DMS 273 (cell line): ENCODE data around the gene ZNF627.
"Not testable (repeated sequence)": the region's sequence is repeated elsewhere in the genome, so short reads cannot be mapped to it uniquely, and the experiment has no call there.

Experiments
- DNase-seq: peaks from one replicate; lab custom pipeline; 2025; ENCODE audit not compliant: unreplicated experiment; lab: John Stamatoyannopoulos, UW

ZNF627 gene

GRCh38 chr19:11597202-11598102 is at the start of gene ZNF627:
TSS of gene ZNF627 (plus strand) at chr19:11597483. CDS start at chr19:11597628, 145 bp downstream.
- peak; percentile 99 for DNase-seq

- no peak for DNase-seq
These were observed 49.2 kb upstream of the ZNF627 start for GRCh38 chr19:11547929-11548700.

DNA sequence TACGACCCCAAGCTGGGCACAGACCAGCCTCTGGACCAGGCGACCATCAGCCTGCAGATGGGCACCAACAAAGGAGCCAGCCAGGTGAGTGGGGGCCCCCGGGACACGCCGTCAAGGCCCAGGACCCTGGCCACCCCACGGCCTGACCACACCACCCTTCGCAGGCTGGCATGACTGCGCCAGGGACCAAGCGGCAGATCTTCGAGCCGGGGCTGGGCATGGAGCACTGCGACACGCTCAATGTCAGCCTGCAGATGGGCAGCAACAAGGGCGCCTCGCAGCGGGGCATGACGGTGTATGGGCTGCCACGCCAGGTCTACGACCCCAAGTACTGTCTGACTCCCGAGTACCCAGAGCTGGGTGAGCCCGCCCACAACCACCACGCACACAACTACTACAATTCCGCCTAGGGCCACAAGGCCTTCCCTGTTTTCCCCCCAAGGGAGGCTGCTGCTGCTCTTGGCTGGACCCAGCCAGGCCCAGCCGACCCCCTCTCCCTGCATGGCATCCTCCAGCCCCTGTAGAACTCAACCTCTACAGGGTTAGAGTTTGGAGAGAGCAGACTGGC is 47.8 kb upstream of the ZNF627 start:
- no peak for DNase-seq

DNA sequence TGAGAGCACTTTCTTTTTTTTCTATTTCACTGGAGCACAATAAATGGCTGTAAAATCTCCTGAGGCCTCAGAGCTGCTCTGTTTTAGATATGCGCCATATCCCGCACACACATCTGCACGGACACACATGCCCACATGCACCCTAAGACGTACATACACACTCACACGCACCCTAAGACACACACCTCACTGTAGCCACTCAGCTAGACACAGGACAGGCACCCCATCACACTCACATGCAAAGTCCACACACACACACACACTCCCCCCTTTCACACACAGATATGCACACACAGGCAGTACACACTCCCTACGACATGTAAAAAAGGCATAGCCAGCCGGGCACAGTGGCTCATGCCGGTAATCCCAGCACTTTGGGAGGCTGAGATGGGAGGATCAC is 47.0 kb upstream of the ZNF627 start:
- no peak for DNase-seq

- DNase-seq, result peak; percentile 76
These were observed 45.6 kb upstream of the ZNF627 start for GRCh38 chr19:11551603-11552235.

DNA sequence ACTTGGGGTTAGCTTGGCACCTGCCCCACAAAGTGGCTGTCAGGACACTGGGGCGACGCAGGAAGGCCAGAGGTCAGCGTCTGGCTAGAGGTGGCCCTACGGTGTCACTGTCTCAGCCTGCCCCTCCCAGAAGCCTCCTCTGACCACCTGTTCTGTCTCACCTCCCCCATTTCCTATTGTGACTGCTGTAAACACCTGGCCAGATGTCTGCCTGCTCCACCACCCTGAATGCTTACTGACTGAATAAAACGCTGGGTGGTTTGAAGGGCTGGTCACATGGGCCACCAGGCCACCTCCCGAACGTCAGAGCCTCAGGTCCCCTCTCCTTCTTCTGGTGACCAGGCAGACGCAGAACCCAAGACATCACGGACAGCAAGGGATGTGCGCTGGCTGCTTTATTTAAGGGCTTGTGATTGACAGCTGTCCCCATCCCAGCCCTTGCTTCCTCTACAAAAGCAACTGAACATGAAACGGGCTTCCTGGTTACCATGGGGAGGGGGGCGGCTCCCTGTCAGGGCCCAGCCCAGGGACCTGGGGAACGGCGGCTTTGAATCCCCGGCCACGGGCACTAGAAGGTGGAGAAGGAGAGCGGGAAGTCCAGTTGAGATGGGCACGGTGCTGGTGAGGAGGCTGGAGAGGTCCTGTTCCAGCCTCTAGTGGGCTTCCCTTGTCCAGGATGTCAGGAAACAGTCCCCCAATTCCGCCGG is 44.5 kb upstream of the ZNF627 start:
- DNase-seq, result no peak

GRCh38 chr19:11554160-11554559 is 43.1 kb upstream of the ZNF627 start:
- DNase-seq, result no peak

GRCh38 chr19:11555246-11555645 is 42.0 kb upstream of the ZNF627 start:
- DNase-seq, result no peak

- DNase-seq, result no peak
These were observed 40.5 kb upstream of the ZNF627 start for GRCh38 chr19:11556634-11557420.

GRCh38 chr19:11558881-11559828 is 38.1 kb upstream of the ZNF627 start, which contains the start of gene ELOF1:
TSS of gene ELOF1 (minus strand) at chr19:11559230. CDS start at chr19:11554347, 4,883 bp downstream.
- DNase-seq, result peak; percentile 99

DNA sequence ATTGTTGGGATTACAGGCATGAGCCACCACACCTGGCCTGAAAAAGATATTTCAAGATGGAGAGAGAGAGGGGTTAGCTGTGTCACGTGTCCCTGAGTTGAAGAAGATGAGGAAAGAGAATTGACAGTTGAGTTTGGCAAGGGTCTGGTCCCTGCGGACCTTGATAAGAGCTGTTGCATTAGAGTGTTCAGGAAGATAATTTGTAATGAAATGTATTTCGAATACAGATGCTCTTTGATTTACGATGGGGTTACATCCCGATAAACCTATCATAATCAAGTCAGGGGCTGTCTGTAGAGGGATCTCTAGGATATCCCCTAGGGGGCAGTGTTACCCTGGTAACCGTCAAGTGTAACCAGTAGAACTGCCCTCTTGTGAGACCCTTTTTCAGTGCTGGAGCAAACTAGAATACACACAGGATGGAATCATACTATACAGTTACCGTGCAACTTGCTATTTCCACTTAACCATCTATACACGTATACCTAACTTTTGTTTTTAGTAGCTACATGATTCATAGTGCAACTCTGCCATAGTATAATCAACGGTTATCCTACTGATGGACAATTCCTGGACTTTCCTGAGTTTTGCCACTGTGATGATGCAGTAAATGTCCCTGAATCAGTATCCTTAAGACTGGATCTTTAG is 36.8 kb upstream of the ZNF627 start:
- peak; percentile 90 for DNase-seq

GRCh38 chr19:11563532-11563931 is 33.8 kb upstream of the ZNF627 start:
- no peak for DNase-seq

GRCh38 chr19:11564082-11564807 is 33.0 kb upstream of the ZNF627 start:
- DNase-seq, result not testable (repeated sequence)

DNA sequence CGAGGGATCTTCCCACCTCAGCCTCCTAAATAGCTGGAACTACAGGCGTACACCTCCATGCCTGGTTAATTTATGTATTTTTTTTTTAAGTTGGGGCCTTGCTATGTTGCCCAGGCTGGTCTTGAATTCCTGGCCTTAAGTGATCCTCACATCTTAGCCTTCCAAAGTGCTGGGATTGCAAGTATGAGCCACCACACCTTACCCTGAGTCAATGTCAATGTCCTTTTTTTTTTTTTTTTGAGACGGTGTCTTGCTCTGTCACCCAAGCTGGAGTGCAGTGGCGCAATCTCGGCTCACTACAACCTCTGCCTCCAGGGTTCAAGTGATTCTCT is 31.7 kb upstream of the ZNF627 start:
- not testable (repeated sequence) for DNase-seq

DNA sequence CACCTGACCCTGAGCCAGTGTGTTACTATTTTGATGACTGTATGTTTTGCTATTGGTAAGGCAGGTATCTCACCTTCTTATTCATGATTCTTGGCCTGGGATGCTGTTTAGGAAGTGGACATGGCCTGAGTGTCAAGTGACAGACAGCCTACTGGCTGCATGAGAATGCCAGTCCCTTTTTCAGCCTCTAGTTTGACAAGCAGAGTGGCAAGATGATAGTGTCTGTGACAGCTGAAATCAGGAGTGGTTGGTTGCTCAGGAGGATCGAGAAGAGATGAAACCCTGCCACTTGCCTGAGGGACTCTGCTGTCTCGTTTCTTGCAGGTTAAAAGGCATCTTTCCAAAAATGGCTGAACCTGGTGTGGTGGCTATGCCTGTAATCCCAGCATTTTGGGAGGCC is 31.1 kb upstream of the ZNF627 start:
- DNase-seq, result no peak

GRCh38 chr19:11570039-11570462 is 27.2 kb upstream of the ZNF627 start:
- DNase-seq, result peak; percentile 61

GRCh38 chr19:11573354-11573753 is 23.9 kb upstream of the ZNF627 start:
- not testable (repeated sequence) for DNase-seq
